Kidney epithelial cell (primary cell): Measurements from ENCODE around the gene ZNF831. TPM values are rescaled to one million over a fixed set of nuclear protein-coding genes. Genes with fewer than 3 reads are reported as not detected.

Experiments used
- DNase-seq: peaks from one replicate; pipeline ENCODE4 v3.0.0-alpha.2; 2010; ENCODE audit warnings: low read depth
- H3K27me3 ChIP-seq: 2 replicates; pipeline ENCODE4 v1.6.0; 2011; ENCODE audit warnings: low read length; ENCODE audit not compliant: control insufficient read depth, insufficient read depth
- H3K36me3 ChIP-seq: 2 replicates; pipeline ENCODE4 v1.5.1; 2011; ENCODE audit warnings: low read length; ENCODE audit not compliant: control insufficient read depth, insufficient read depth
- H3K4me3 ChIP-seq: 2 replicates; pipeline ENCODE4 v1.5.1; 2011; ENCODE audit warnings: low read depth, mild to moderate bottlenecking, control low read depth, low read length
- CTCF ChIP-seq: IDR thresholded peaks from 2 replicates; pipeline ENCODE4 v1.5.1; 2011; ENCODE audit warnings: mild to moderate bottlenecking, moderate library complexity, low read length, control low read depth, inconsistent platforms; ENCODE audit not compliant: insufficient read depth, poor library complexity, severe bottlenecking
- total RNA-seq: library from RNA; depleted of rRNA; stranded (reverse); fragments of >200 nt; gene quantifications from 2 replicates; pipeline ENCODE4 v1.2.3, GENCODE V29; 2015

ZNF831 gene
- total RNA-seq, 1 donor from 2014 or later = not detected

GRCh38 chr20:59305908-59306655 lies 142.5 kb downstream of the ZNF831 start:
- no peaks in the 10 kb centered on the region for H3K27me3 ChIP-seq
- no peak overlapping the region for H3K4me3 ChIP-seq
- DNase-seq = no peak
- H3K36me3 ChIP-seq = no peaks in the 10 kb centered on the region
- no peak for TF ChIP-seq CTCF

GRCh38 chr20:59307270-59307669 lies 143.6 kb downstream of the ZNF831 start:
- DNase-seq = no peak
- Histone ChIP-seq H3K4me3 (no peak overlapping the region), H3K27me3 (no peaks in the 10 kb centered on the region), H3K36me3 (no peaks in the 10 kb centered on the region)
- no peak for TF ChIP-seq CTCF

Other genes starting within 250 kb of the ZNF831 start
- 43.7 and 49.2 TPM in 2 replicates for gene NELFCD, start 182.6 kb upstream of the ZNF831 start, total RNA-seq
- gene CTSZ, start 156.6 kb upstream of the ZNF831 start, total RNA-seq = 109 and 121 TPM in 2 replicates
- not detected in 2 replicates for gene TUBB1, start 144.4 kb upstream of the ZNF831 start, total RNA-seq
- 26.9 and 33.8 TPM in 2 replicates for gene ATP5F1E, start 131.5 kb upstream of the ZNF831 start, total RNA-seq
- gene PRELID3B, start 121.0 kb upstream of the ZNF831 start, total RNA-seq = 61.5 and 79.3 TPM in 2 replicates
- gene EDN3, start 136.8 kb downstream of the ZNF831 start, total RNA-seq = not detected in 2 replicates